Measurements from ENCODE around the gene VWA3B. TPM values are rescaled to one million over a fixed set of nuclear protein-coding genes. Genes with fewer than 3 reads are reported as not detected.

Gene VWA3B
- total RNA-seq, 1 experiment from 2014 or later, result not detected

DNA sequence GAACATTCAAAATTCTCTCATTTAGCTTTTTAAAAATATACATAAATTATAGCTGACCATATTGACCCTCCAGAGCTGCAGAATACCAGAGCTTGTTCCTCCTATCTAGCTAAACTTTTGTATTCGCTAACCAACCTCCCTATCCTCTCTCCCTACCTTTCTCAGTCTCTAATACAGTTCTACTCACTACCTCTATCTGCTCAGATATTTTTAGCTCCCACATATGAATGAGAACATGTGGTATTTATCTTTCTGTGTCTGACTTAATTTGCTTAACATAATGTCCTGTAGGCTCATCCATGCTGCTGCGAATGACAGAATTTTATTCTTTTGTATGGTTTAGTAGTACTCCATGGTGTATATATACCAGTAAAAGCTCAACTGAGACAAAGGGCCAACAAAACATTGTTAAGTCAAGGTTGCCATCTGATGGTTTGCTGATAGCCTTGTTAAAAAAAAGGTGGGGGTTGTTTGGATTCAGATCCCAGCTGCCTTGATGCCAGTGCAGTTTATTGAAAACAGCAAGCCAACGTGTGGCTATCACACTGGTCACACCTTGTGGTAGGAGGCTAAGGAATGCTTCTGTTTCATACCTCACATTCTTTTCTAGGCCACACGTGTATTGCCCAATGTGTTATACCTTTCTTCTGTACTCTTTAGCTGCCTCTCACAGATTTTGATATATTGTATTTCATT lies 101.5 kb downstream of the VWA3B start:
- Histone ChIP-seq H3K4me1 (ENCODE audit: low read length) (no peaks in the 10 kb centered on the region), H2AFZ (ENCODE audit: low read length) (no peak overlapping the region), H3K36me3 (ENCODE audit: insufficient read depth, low read length) (no peaks in the 10 kb centered on the region), H3K4me2 (ENCODE audit: low read depth, low read length, poor library complexity, severe bottlenecking) (no peak overlapping the region), H4K20me1 (ENCODE audit: insufficient read depth, low read depth, low read length) (no peaks in the 10 kb centered on the region; the same call in 1 of the 2 replicates), H3K4me3 (ENCODE audit: low read length) (no peak overlapping the region), H3K9me2 (replicated peaks; ENCODE audit: insufficient read depth, low read length) (no peaks in the 10 kb centered on the region), H3K9me3 (ENCODE audit: low read length) (no peaks in the 10 kb centered on the region), H3K27me3 (ENCODE audit: low read length) (no peaks in the 10 kb centered on the region), H3K27ac (ENCODE audit: low read length) (no peak overlapping the region), H3K9ac (ENCODE audit: low read length) (no peak overlapping the region), H3K79me2 (ENCODE audit: low read length) (no peaks in the 10 kb centered on the region)
- peak; percentile 45 for DNase-seq

DNA sequence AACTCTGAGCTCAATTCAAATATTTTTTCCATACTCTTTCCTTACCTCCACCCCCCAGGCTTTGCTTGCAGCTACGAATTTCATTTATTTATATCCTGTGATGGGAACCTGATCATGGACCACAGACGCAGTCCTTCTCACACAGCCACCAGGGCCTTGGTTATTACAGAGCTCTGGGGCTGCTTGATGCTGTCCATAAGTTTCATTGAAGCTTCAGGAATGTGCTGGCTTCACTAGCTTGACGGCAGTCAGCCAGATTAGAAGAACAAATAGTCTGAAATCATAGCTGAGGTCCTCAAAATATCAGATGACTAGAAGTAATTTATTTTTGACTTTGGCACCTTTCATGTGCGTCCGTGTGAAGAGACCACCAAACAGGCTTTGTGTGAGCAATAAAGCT lies 104.9 kb downstream of the VWA3B start:
- Histone ChIP-seq H3K36me3 (ENCODE audit: insufficient read depth, low read length) (no peaks in the 10 kb centered on the region), H4K20me1 (ENCODE audit: insufficient read depth, low read depth, low read length) (no peaks in the 10 kb centered on the region; the same call in 1 of the 2 replicates), H3K9ac (ENCODE audit: low read length) (no peak overlapping the region), H2AFZ (ENCODE audit: low read length) (no peak overlapping the region), H3K9me2 (replicated peaks; ENCODE audit: insufficient read depth, low read length) (no peaks in the 10 kb centered on the region), H3K4me2 (ENCODE audit: low read depth, low read length, poor library complexity, severe bottlenecking) (no peak overlapping the region), H3K4me1 (ENCODE audit: low read length) (no peaks in the 10 kb centered on the region), H3K4me3 (ENCODE audit: low read length) (no peak overlapping the region), H3K27ac (ENCODE audit: low read length) (no peak overlapping the region), H3K27me3 (ENCODE audit: low read length) (no peaks in the 10 kb centered on the region), H3K79me2 (ENCODE audit: low read length) (no peaks in the 10 kb centered on the region), H3K9me3 (ENCODE audit: low read length) (no peaks in the 10 kb centered on the region)
- no peak for DNase-seq

DNA sequence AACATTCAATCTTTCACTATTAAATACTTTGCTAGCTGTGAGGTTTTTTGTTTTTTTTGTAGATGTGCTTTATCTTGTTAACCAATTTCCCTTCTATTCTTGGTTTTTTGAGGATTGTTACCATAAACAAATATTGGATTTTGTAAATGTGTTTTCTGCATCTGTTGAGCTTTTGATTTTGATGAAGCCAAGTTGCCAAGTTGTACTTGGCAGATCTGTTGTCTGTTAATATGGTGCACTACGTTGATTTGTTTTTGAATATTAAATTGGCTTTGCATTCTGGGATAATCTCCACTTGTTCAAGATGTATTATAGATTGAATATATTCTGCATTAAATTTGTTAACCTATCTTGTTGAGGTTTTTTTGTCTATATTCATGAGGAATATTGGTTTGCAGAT lies 114.6 kb downstream of the VWA3B start:
- Histone ChIP-seq H3K4me1 (ENCODE audit: low read length) (no peaks in the 10 kb centered on the region), H3K27me3 (ENCODE audit: low read length) (no peaks in the 10 kb centered on the region), H3K9ac (ENCODE audit: low read length) (no peak overlapping the region), H4K20me1 (ENCODE audit: insufficient read depth, low read depth, low read length) (no peaks in the 10 kb centered on the region), H3K9me2 (replicated peaks; ENCODE audit: insufficient read depth, low read length) (no peaks in the 10 kb centered on the region), H3K79me2 (ENCODE audit: low read length) (no peaks in the 10 kb centered on the region), H3K4me2 (ENCODE audit: low read depth, low read length, poor library complexity, severe bottlenecking) (no peak overlapping the region), H2AFZ (ENCODE audit: low read length) (no peak overlapping the region), H3K9me3 (ENCODE audit: low read length) (no peaks in the 10 kb centered on the region), H3K36me3 (ENCODE audit: insufficient read depth, low read length) (no peaks in the 10 kb centered on the region), H3K27ac (ENCODE audit: low read length) (no peak overlapping the region), H3K4me3 (ENCODE audit: low read length) (no peak overlapping the region)
- no peak for DNase-seq

DNA sequence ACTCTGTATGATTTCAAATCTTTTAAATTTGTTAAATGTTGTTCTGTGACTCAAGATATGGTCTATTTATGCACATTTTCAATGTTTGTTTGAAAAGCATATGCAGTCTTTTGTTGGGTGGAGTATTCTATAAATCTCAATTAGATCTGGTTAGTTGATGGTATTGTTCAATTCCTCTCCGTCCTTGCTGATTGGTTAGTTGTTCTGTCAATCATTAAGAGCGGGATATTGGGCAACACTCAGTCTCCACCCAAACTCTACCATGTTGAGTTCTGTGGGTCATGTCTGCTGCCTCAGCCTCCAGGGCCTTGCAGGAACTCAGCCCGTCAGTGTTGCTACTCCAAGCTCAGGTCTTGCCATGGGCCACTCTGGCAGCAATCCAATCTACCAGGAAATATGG lies 118.9 kb downstream of the VWA3B start:
- Histone ChIP-seq H3K36me3 (ENCODE audit: insufficient read depth, low read length) (no peaks in the 10 kb centered on the region), H3K79me2 (ENCODE audit: low read length) (no peaks in the 10 kb centered on the region), H3K27me3 (ENCODE audit: low read length) (no peaks in the 10 kb centered on the region), H3K9me3 (ENCODE audit: low read length) (no peaks in the 10 kb centered on the region), H3K27ac (ENCODE audit: low read length) (no peak overlapping the region), H3K9me2 (replicated peaks; ENCODE audit: insufficient read depth, low read length) (no peaks in the 10 kb centered on the region), H3K4me1 (ENCODE audit: low read length) (no peaks in the 10 kb centered on the region), H2AFZ (ENCODE audit: low read length) (no peak overlapping the region), H3K4me3 (ENCODE audit: low read length) (no peak overlapping the region), H3K9ac (ENCODE audit: low read length) (no peak overlapping the region), H4K20me1 (ENCODE audit: insufficient read depth, low read depth, low read length) (no peaks in the 10 kb centered on the region), H3K4me2 (ENCODE audit: low read depth, low read length, poor library complexity, severe bottlenecking) (no peak overlapping the region)
- no peak for DNase-seq

DNA sequence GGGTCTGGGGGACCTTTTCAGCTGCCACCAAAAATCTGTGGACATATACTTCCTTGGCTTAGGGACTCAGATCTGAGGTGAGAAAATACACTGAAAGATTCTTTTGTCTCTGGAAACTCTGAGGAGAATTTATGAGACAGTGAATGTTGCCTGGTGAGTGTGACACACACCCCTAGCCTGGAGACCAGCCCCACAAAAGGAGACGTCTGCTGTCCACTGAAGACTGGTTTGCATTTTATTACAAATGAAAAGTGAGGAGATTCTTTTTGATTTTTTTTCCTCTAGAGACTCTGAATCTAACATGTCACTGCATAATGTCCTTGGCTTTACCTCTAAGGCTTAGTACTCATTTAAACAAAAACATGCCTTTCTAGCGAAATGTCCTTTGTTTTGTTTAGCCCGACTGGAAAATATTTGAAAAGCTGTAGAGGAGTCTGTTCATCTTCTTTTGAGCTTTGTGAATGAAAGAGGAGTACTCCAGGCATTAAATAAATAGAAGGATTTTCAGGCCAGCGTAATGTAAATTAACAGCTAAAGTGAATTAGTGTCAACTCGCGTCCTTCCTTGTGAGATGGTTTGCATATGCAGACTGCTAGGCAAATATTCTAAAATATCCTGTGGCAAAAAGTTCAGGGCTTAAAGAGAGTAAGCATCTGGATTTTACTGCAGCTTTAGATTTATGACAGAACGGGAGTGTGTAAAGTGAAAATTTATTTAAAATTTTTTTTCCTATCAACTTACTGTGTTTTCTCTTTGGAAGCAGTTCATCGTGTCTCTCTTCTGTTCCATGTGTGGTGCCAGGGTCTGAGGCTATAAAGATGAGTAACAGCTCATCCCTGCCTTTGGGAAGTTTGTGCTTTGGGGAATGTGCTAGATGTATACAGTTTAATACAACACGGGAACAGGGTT lies 125.4 kb downstream of the VWA3B start:
- Histone ChIP-seq H3K9ac (ENCODE audit: low read length) (no peak overlapping the region), H3K4me1 (ENCODE audit: low read length) (no peaks in the 10 kb centered on the region), H3K27ac (ENCODE audit: low read length) (no peak overlapping the region), H3K36me3 (ENCODE audit: insufficient read depth, low read length) (no peaks in the 10 kb centered on the region), H3K9me2 (replicated peaks; ENCODE audit: insufficient read depth, low read length) (no peaks in the 10 kb centered on the region), H3K9me3 (ENCODE audit: low read length) (no peaks in the 10 kb centered on the region), H3K27me3 (ENCODE audit: low read length) (no peaks in the 10 kb centered on the region), H3K4me3 (ENCODE audit: low read length) (no peak overlapping the region), H3K4me2 (ENCODE audit: low read depth, low read length, poor library complexity, severe bottlenecking) (no peak overlapping the region), H2AFZ (ENCODE audit: low read length) (no peak overlapping the region), H4K20me1 (ENCODE audit: insufficient read depth, low read depth, low read length) (no peaks in the 10 kb centered on the region), H3K79me2 (ENCODE audit: low read length) (no peaks in the 10 kb centered on the region)
- no peak for DNase-seq

DNA sequence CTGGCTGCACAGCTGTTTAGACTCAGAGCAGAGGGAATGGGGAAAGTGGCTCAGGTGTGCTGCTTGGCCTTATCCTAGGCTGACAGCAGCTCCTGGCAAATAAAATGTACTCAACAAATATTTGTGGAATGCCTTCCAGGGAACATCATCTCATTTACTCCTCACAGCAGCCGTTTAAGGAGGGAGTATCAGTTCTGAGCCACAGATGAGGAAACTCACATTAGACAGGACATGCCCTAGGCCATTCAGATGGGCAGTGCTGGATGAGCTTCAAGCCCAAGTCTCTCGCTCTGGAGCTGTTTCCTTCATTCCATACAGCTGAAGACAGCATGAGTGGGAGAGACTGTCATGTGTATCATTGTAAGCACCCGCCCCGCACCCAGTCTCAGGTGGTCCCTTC lies 129.6 kb downstream of the VWA3B start:
- Histone ChIP-seq H3K27ac (ENCODE audit: low read length) (no peak overlapping the region), H3K27me3 (ENCODE audit: low read length) (0 out of 2 replicates have a peak, but pooled peaks cover 2% of the 10 kb centered on the region), H3K36me3 (ENCODE audit: insufficient read depth, low read length) (no peaks in the 10 kb centered on the region), H3K4me2 (ENCODE audit: low read depth, low read length, poor library complexity, severe bottlenecking) (no peak overlapping the region), H3K4me1 (ENCODE audit: low read length) (no peaks in the 10 kb centered on the region), H4K20me1 (ENCODE audit: insufficient read depth, low read depth, low read length) (no peaks in the 10 kb centered on the region), H3K79me2 (ENCODE audit: low read length) (no peaks in the 10 kb centered on the region), H3K9me3 (ENCODE audit: low read length) (no peaks in the 10 kb centered on the region), H3K9ac (ENCODE audit: low read length) (no peak overlapping the region), H3K9me2 (replicated peaks; ENCODE audit: insufficient read depth, low read length) (no peaks in the 10 kb centered on the region), H2AFZ (ENCODE audit: low read length) (no peak overlapping the region), H3K4me3 (ENCODE audit: low read length) (no peak overlapping the region)
- no peak for DNase-seq

DNA sequence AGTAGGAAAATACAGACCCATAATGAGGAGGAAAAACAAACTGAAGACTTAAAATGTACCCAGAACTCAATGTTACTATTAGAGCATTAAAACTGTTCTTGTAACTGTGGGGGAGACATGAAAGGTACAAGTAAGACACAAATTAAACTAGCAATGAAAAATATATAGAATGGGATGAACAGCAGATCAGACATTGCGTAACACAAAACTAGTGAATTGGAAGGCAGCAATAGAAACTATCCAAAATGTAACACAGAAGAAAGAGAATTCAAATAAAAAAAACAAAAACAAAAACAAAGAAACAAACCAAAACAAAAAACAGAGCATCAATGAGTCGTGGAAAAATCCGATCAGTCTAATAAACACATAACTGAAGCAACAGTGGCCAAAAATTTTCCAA lies 132.2 kb downstream of the VWA3B start:
- Histone ChIP-seq H3K4me3 (ENCODE audit: low read length) (no peak overlapping the region), H3K9ac (ENCODE audit: low read length) (no peak overlapping the region), H3K27me3 (ENCODE audit: low read length) (0 out of 2 replicates have a peak, but pooled peaks cover 2% of the 10 kb centered on the region), H2AFZ (ENCODE audit: low read length) (no peak overlapping the region), H3K27ac (ENCODE audit: low read length) (no peak overlapping the region), H3K4me1 (ENCODE audit: low read length) (no peaks in the 10 kb centered on the region), H3K9me3 (ENCODE audit: low read length) (no peaks in the 10 kb centered on the region), H3K9me2 (replicated peaks; ENCODE audit: insufficient read depth, low read length) (no peaks in the 10 kb centered on the region), H3K36me3 (ENCODE audit: insufficient read depth, low read length) (no peaks in the 10 kb centered on the region), H3K4me2 (ENCODE audit: low read depth, low read length, poor library complexity, severe bottlenecking) (no peak overlapping the region), H3K79me2 (ENCODE audit: low read length) (no peaks in the 10 kb centered on the region), H4K20me1 (ENCODE audit: insufficient read depth, low read depth, low read length) (no peaks in the 10 kb centered on the region)
- DNase-seq, result no peak

DNA sequence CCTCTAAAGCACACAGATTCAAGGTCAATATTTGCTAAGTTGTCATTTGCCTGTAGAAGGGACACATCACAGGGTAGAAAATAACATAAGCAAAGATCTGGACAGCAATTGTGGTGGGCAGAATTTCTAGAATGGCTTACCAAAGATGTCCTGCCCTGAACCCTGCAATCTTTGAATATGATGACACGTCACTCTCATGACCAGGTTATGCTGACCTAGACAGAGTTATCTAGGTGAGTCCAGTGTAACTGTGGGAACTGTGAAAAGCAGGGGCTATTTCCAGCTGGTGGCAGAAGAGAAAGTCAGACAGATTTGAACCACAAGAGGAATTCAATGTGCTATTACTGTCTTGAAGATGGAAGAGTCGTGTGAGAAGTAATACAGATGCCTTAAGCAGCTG lies 147.0 kb downstream of the VWA3B start:
- no peaks in the 10 kb centered on the region for H3K27me3 ChIP-seq (ENCODE audit: low read length)
- no peaks in the 10 kb centered on the region for H3K36me3 ChIP-seq (ENCODE audit: insufficient read depth, low read length)
- H3K27ac ChIP-seq (ENCODE audit: low read length), result no peak overlapping the region
- H3K79me2 ChIP-seq (ENCODE audit: low read length), result no peaks in the 10 kb centered on the region
- no peak overlapping the region for H2AFZ ChIP-seq (ENCODE audit: low read length)
- no peaks in the 10 kb centered on the region for H3K9me3 ChIP-seq (ENCODE audit: low read length)
- no peaks in the 10 kb centered on the region for H3K4me1 ChIP-seq (ENCODE audit: low read length)
- H3K9ac ChIP-seq (ENCODE audit: low read length), result no peak overlapping the region
- DNase-seq, result no peak
- H4K20me1 ChIP-seq (ENCODE audit: insufficient read depth, low read depth, low read length), result no peaks in the 10 kb centered on the region
- no peak overlapping the region for H3K4me3 ChIP-seq (ENCODE audit: low read length)
- H3K4me2 ChIP-seq (ENCODE audit: low read depth, low read length, poor library complexity, severe bottlenecking), result no peak overlapping the region
- no peaks in the 10 kb centered on the region for H3K9me2 ChIP-seq (replicated peaks; ENCODE audit: insufficient read depth, low read length)

Data from Karpas-422 (cell line).